CD1c-positive myeloid dendritic cell (primary cell): ENCODE results near the gene E2F2.

Source experiments
- DNase-seq: peaks from one replicate; pipeline ENCODE4 v3.0.0-alpha.2; 2016; ENCODE audit errors: extremely low spot score

E2F2 gene

DNA sequence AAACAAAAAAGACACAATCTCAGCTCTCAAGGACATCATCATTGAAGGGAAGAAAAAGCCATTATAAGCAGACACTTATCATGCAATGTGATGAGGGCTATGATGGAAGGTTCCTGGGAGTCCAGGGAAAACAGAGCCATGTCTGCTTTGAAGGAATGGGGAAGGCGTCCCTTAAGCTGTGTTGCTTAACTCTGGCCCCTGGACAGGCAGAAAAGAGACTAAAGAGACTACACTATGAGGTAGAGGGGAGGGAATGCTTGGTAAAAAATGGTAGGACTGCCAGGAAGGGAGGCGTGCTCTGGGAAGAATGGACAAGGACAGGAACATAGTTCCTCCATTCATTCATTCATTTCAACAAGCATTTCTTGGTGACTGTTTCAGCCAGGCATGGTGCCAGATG lies 68.3 kb downstream of the E2F2 start:
- no peak for DNase-seq

DNA sequence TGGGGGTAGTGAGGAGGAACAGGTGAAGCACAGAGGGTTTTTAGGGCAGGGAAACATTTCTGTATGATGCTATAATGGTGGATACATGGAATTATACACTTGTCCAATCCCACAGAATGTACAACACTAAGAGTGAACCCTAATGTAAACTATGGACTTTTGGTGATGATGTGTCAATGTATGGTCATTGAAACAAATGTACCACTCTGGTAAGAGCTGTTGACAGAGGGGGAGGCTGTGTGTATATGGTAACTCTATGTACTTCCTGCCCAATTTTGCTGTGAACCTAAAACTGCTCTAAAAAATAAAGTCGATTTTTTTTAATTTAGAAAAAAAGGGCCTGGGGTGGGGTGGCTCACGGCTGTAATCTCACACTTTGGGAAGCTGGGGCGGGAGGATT lies 70.0 kb downstream of the E2F2 start:
- no peak for DNase-seq

DNA sequence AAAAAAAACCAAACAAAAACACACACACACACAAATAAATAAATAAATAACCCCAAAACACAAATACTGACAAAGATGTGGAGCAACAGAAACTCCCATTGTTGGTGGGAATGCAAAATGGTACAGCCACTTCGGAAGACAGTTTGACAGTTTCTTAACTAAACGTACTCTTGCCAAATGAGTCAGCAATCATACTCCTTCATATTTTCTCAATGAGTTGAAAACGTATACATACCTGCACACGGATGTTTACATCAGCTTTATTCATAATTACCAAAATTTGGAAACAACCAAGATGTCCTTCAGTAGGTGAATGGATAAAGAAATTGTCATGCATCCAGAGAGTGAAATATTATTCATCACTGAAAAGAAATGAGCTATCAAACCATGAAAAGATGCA lies 70.5 kb downstream of the E2F2 start:
- DNase-seq: no peak

DNA sequence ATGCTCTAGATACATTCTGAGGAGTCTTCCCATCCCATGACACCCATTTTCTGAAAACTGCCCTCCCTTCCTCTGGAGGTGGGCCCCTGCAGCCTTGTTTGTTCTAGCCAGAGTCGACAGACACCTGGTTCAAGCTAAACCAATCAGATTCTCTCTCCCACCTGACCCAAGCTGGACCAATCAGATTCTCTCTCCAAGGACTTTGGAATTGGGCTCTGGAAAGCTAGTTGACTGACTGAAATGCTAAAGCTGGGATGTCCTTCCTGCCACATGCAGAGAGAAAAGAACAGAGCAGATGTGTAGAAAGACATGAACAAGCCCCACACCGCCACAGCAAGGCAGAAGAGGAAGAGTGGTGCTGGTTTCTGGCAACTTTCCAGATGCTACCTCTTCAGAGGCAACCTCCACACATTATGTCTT lies 71.7 kb downstream of the E2F2 start:
- DNase-seq: no peak
